ENCODE data around the gene TAS2R42. TPM values are rescaled to one million over a fixed set of nuclear protein-coding genes. Genes with fewer than 3 reads are reported as not detected.
A peak's percentile ranks its signal among the peaks of the same experiment; 100 is the strongest.

TAS2R42 gene
- total RNA-seq, 2 experiments from 2014 or later: not detected

DNA sequence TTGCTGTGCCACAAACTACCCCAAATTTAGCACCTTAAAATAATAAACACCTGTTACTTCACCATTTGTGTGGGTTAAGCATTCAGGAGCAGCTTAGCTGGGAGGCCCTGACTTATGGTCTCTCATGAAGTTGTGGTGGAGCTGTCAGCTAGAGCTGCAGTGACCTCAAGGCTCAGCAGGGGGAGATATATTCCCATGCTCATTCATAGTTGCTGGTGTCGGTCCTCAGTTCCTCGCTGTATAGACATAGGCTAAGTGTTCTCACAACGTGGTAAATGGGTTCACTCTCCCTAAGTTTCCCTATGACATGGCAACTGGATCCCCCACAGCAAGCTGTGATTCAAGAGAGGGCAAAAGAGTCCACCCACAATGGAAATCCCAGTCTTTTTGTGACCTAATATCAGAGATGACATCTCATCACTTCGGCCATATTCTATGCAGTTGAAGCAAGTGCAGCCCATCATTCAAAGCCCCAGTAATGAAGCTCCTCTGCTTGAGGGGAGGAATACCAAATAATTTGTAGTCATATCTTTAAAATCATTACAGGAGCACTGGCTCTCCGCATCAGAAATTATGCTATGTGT is 41.7 kb upstream of the TAS2R42 start:
- H4K20me1 ChIP-seq (ENCODE audit: insufficient read depth, low read length): no peaks in the 10 kb centered on the region
- H3K9me2 ChIP-seq (ENCODE audit: insufficient read depth, low read length): no peaks in the 10 kb centered on the region
- intact Hi-C loops (cut with micrococcal nuclease; ENCODE audit: unreplicated experiment): loop anchor here (1.0 kb wide), 1 partner anchor 258 kb away; no protein-coding TSS in a partner anchor
- no peak overlapping the region for H3K27ac ChIP-seq (ENCODE audit: low read depth, low read length, poor library complexity, severe bottlenecking)
- ChIA-PET POLR2A (no interaction called here), CTCF (ENCODE audit: unreplicated experiment) (interaction anchor here (0.8 kb wide), 1 partner anchor 259 kb away, joined by 4 read pairs; no protein-coding TSS in a partner anchor)
- H3K4me2 ChIP-seq (ENCODE audit: low read length): no peak overlapping the region
- H3K79me2 ChIP-seq (ENCODE audit: insufficient read depth, low read depth, low read length): no peaks in the 10 kb centered on the region
- no peak overlapping the region for H3K4me3 ChIP-seq (ENCODE audit: low read depth, low read length, poor library complexity, severe bottlenecking)
- no peaks in the 10 kb centered on the region for H3K9me3 ChIP-seq (ENCODE audit: low read length)
- TF ChIP-seq EZH2phosphoT487 (IDR thresholded peaks at IDR 0.05; ENCODE audit: borderline replicate concordance, low read depth, low read length): no peak
- TF ChIP-seq, protein P1, sequence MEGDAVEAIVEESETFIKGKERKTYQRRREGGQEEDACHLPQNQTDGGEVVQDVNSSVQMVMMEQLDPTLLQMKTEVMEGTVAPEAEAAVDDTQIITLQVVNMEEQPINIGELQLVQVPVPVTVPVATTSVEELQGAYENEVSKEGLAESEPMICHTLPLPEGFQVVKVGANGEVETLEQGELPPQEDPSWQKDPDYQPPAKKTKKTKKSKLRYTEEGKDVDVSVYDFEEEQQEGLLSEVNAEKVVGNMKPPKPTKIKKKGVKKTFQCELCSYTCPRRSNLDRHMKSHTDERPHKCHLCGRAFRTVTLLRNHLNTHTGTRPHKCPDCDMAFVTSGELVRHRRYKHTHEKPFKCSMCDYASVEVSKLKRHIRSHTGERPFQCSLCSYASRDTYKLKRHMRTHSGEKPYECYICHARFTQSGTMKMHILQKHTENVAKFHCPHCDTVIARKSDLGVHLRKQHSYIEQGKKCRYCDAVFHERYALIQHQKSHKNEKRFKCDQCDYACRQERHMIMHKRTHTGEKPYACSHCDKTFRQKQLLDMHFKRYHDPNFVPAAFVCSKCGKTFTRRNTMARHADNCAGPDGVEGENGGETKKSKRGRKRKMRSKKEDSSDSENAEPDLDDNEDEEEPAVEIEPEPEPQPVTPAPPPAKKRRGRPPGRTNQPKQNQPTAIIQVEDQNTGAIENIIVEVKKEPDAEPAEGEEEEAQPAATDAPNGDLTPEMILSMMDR (conservative IDR thresholded peaks at IDR 0.05; ENCODE audit: low read length): peak; percentile 79
- H3K36me3 ChIP-seq (ENCODE audit: insufficient read depth, low read length): no peaks in the 10 kb centered on the region
- no peaks in the 10 kb centered on the region for H3K4me1 ChIP-seq (ENCODE audit: insufficient read depth, low read length, poor library complexity, severe bottlenecking)
- peak; percentile 45 for DNase-seq (ENCODE audit: low spot score)
- no TSS peak for BruUV-seq (replicated peaks)
- no peak overlapping the region for H2AFZ ChIP-seq (ENCODE audit: low read length)

DNA sequence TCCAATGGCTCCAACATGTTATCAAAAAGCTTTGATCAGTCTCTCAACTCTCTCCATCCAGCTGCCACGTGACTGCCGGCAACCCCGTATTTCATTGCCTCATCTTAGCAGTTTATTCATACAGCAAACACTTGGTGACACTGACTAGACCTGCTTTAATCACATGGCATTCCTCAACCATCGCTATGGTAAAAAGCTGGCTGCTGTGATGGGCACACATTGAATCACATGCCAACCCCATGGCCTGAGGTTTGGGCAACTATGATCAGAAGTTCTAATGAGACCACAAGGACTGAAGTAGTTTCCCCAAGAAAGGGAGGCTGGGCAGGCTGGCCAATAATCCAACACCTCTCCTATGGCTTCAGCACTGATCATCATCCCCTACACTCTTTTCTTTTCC is 40.6 kb upstream of the TAS2R42 start:
- H3K9me2 ChIP-seq (ENCODE audit: insufficient read depth, low read length): no peaks in the 10 kb centered on the region
- no peak overlapping the region for H3K4me3 ChIP-seq (ENCODE audit: low read depth, low read length, poor library complexity, severe bottlenecking)
- H3K27ac ChIP-seq (ENCODE audit: low read depth, low read length, poor library complexity, severe bottlenecking): no peak overlapping the region
- no peaks in the 10 kb centered on the region for H3K36me3 ChIP-seq (ENCODE audit: insufficient read depth, low read length)
- H2AFZ ChIP-seq (ENCODE audit: low read length): no peak overlapping the region
- ChIA-PET CTCF (ENCODE audit: unreplicated experiment) (interaction anchor here (0.8 kb wide), 1 partner anchor 260 kb away, joined by 4 read pairs; no protein-coding TSS in a partner anchor), POLR2A (no interaction called here)
- H4K20me1 ChIP-seq (ENCODE audit: insufficient read depth, low read length): no peaks in the 10 kb centered on the region
- H3K9me3 ChIP-seq (ENCODE audit: low read length): no peaks in the 10 kb centered on the region
- no peaks in the 10 kb centered on the region for H3K79me2 ChIP-seq (ENCODE audit: insufficient read depth, low read depth, low read length)
- H3K4me1 ChIP-seq (ENCODE audit: insufficient read depth, low read length, poor library complexity, severe bottlenecking): no peaks in the 10 kb centered on the region
- TF ChIP-seq EZH2phosphoT487 (IDR thresholded peaks at IDR 0.05; ENCODE audit: borderline replicate concordance, low read depth, low read length): no peak
- TF ChIP-seq, protein P1 (conservative IDR thresholded peaks at IDR 0.05; ENCODE audit: low read length): no peak
- DNase-seq (ENCODE audit: low spot score): no peak
- intact Hi-C loops (cut with micrococcal nuclease; ENCODE audit: unreplicated experiment): no loop called here
- no peak overlapping the region for H3K4me2 ChIP-seq (ENCODE audit: low read length)
- BruUV-seq (replicated peaks): no TSS peak

DNA sequence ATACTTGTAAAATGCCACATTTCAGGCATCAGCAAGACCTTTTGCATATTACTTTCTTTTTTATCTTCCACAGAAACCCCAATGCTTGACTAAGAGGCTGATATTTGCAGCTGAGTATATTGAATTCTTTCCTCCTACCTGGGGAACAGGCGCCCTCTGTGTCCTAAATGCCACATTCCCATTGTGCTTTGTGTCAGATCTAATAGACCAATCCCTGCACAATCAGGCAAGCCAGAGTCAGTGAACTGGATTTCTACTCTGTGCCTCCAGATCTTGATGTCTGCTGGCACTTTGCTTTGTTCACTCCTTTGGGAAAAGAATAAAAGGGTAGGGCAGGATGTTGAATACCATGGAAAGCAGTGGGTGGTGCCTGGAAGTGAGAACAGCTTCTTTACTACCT is 22.4 kb upstream of the TAS2R42 start:
- TF ChIP-seq, protein P1 (conservative IDR thresholded peaks at IDR 0.05; ENCODE audit: low read length): peak; percentile 31; the same call in 1 of the 2 replicates
- no peak for TF ChIP-seq EZH2phosphoT487 (IDR thresholded peaks at IDR 0.05; ENCODE audit: borderline replicate concordance, low read depth, low read length)
- no peaks in the 10 kb centered on the region for H3K79me2 ChIP-seq (ENCODE audit: insufficient read depth, low read depth, low read length)
- H2AFZ ChIP-seq (ENCODE audit: low read length): no peak overlapping the region
- H3K4me3 ChIP-seq (ENCODE audit: low read depth, low read length, poor library complexity, severe bottlenecking): no peak overlapping the region
- no peak for DNase-seq (ENCODE audit: low spot score)
- no peaks in the 10 kb centered on the region for H3K9me2 ChIP-seq (ENCODE audit: insufficient read depth, low read length)
- no peak overlapping the region for H3K4me2 ChIP-seq (ENCODE audit: low read length)
- ChIA-PET CTCF (ENCODE audit: unreplicated experiment) (no interaction called here), POLR2A (interaction anchor here (0.7 kb wide), 1 partner anchor 62 kb away, joined by 3 read pairs; no protein-coding TSS in a partner anchor)
- H3K36me3 ChIP-seq (ENCODE audit: insufficient read depth, low read length): no peaks in the 10 kb centered on the region
- BruUV-seq (replicated peaks): no TSS peak
- H3K9me3 ChIP-seq (ENCODE audit: low read length): no peaks in the 10 kb centered on the region
- H3K27ac ChIP-seq (ENCODE audit: low read depth, low read length, poor library complexity, severe bottlenecking): no peak overlapping the region
- intact Hi-C loops (cut with micrococcal nuclease; ENCODE audit: unreplicated experiment): no loop called here
- H4K20me1 ChIP-seq (ENCODE audit: insufficient read depth, low read length): no peaks in the 10 kb centered on the region
- H3K4me1 ChIP-seq (ENCODE audit: insufficient read depth, low read length, poor library complexity, severe bottlenecking): no peaks in the 10 kb centered on the region

Measured in OCI-LY7 (cell line).